Activated T-helper 9 cell treated with anti-CD3 and anti-CD28 coated beads, Interleukin-2, amount 50 U/mL, for 16 hours (primary cell): ENCODE measurements around the gene CPSF3.

Experiments used
- DNase-seq: peaks from one replicate; pipeline ENCODE4 v3.0.0-alpha.2; 2020; ENCODE audit warnings: low read depth

CPSF3 gene

GRCh38 chr2:9419541-9419940 lies 3.9 kb upstream of the CPSF3 start:
- DNase-seq = no peak

- DNase-seq = no peak
These were observed 3.0 kb upstream of the CPSF3 start for GRCh38 chr2:9420495-9420894.

GRCh38 chr2:9422321-9423099 lies 944 bp upstream of the CPSF3 start:
- peak; percentile 20 for DNase-seq

GRCh38 chr2:9423922-9424272 lies 443 bp downstream of the CPSF3 start:
- DNase-seq = no peak

- DNase-seq = no peak
These were observed 1.2 kb downstream of the CPSF3 start for GRCh38 chr2:9424447-9425164.

- no peak for DNase-seq
These were observed 5.6 kb downstream of the CPSF3 start for GRCh38 chr2:9428965-9429577.

- no peak for DNase-seq
These were observed 7.2 kb downstream of the CPSF3 start for GRCh38 chr2:9430316-9431293.

- DNase-seq = no peak
These were observed 11.0 kb downstream of the CPSF3 start for GRCh38 chr2:9434489-9434888.

- no peak for DNase-seq
These were observed 16.1 kb downstream of the CPSF3 start for GRCh38 chr2:9439536-9439935.

- DNase-seq = no peak
These were observed 16.7 kb downstream of the CPSF3 start for GRCh38 chr2:9440058-9440727.

- no peak for DNase-seq
These were observed 18.1 kb downstream of the CPSF3 start for GRCh38 chr2:9441556-9441955.

- DNase-seq = no peak
These were observed 20.1 kb downstream of the CPSF3 start for GRCh38 chr2:9443526-9443925.

- DNase-seq = no peak
These were observed 21.6 kb downstream of the CPSF3 start for GRCh38 chr2:9445089-9445488.

- no peak for DNase-seq
These were observed 27.8 kb downstream of the CPSF3 start for GRCh38 chr2:9451231-9451630.

- no peak for DNase-seq
These were observed 37.1 kb downstream of the CPSF3 start for GRCh38 chr2:9460441-9461017.

- no peak for DNase-seq
These were observed 37.6 kb downstream of the CPSF3 start for GRCh38 chr2:9461079-9461478.

GRCh38 chr2:9462313-9462712 lies 38.9 kb downstream of the CPSF3 start:
- no peak for DNase-seq

- no peak for DNase-seq
These were observed 39.6 kb downstream of the CPSF3 start for GRCh38 chr2:9462886-9463697.

- no peak for DNase-seq
These were observed 40.2 kb downstream of the CPSF3 start for GRCh38 chr2:9463698-9464034.

GRCh38 chr2:9465170-9465569 lies 41.7 kb downstream of the CPSF3 start:
- no peak for DNase-seq
